GM19468 (cell line): ENCODE data around the gene YBX2.
"Not testable (repeated sequence)": the region's sequence is repeated elsewhere in the genome, so short reads cannot be mapped to it uniquely, and the experiment has no call there.

ENCODE experiments used
- ATAC-seq: cut with Tn5 transposase; IDR thresholded peaks from one replicate; pipeline ENCODE4 v1.9.1; 2021; ENCODE audit warnings: mild to moderate bottlenecking, moderate library complexity, moderate number of reproducible peaks; ENCODE audit not compliant: unreplicated experiment; ENCODE audit errors: extremely low read depth

YBX2 gene

DNA sequence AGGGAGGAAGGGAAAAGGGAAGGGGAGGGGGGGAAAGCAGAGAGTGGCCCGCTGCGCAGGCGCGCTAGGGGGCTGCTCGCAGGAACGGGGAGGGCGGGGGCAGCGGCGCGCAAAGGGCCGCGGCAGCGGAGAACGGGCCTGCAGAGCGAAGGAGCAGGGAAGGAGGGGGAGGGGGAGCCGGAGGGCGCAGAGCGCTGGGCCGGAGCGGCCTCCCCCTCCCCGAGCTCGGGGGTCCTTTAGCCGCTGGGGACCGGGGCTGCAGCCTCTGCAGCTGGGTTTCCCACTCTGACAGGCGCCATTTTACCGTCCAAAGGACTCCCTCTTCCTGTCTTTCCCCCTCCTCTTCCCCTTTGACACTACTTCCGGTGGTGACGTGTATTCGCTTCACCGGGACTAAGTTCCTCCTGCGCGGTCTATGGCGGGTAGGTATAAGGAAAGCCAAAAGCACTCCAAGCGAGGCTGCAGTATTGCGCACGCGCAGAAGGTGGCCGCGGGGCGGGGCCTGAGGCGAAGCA is 42.7 kb downstream of the YBX2 start, which contains the start of gene CTDNEP1:
TSS of gene CTDNEP1 (minus strand) at position 74 of the 515 bp plus-strand sequence. CDS start 438 bp downstream, outside the sequence.
- ATAC-seq, result peak; percentile 77

DNA sequence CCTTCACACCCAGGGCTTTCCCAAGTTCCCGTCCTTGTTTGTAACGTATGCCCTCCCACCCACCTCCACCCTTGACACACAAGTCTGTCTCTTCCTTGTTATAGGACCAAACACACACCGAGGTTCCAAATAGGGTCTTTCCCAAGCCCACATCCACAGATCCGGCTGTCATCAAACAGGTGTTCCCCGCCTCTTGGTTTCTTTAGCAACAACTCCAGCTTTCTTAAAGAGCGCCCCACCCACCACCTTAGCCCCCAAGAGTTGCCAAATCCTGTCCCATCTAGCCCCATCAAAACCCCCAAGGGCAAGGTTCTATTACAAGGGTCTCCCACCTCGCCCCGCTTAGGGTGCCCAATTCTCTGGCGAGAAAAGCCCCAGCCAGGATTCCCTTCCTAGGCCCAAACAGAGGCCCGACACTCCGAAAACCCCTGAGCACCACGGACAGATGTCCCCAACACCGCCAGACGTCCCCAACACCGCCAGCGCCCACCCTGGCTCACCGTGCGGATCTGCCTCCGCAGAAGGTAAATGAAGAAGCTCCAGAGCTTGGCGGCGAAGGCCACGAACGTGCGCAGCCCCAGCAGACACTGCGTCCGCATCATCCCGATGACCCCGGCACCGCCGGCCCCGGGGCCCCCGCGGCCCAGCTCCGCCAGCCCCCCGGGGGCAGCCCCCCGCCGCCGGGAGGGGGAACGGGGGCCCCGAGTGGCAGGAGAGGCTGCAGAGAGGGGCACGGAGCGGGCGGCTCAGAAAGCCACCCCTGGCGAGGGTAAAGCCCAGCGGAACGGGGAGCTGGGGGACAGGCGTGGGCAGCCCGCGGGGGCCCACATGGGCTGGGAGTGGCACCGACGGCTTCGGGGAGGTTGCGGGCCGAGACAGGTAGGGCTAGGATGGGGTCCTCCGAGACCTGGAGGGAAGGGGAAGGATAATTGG is 43.5 kb downstream of the YBX2 start:
- ATAC-seq, result no peak

GRCh38 chr17:7249830-7250229 is 44.6 kb downstream of the YBX2 start:
- no peak for ATAC-seq

DNA sequence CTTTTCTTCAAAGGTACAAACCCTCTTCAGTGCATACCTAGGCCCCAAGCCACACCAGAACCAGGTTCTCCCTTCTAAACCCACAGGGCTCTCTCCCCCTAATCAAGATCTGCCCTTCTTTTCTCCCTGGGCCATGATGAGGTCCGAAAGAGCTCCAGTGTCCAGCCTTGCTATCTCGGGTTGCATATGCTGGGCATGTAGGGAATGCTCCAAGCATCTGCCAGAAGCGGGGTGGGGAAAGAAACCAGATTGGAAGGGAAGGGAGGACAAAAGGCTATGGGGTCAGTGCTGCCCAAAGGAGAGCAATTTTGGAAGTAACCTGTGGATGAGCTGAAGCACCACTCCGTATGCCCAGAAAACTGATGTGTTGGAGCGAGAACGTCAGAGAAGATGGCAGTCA is 45.2 kb downstream of the YBX2 start:
- no peak for ATAC-seq

DNA sequence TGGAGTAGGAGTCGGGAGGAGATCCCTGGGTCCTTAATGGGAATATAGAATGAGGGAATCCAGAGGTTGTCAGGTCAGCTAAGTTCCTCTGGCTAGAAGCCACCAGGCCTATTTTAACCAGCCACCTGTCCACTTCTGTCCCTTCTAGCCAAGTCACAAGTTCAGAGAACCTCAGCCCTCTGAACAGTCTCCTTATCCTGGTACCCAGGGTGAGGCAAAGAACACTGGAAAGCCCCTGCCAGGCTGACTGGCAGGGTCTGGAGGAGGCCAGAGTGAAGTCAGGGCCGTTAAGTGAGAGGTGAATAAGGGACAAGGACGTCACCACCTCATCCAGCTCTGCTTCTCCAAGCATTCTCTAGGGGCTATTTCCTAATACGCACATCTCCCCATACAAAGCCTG is 45.6 kb downstream of the YBX2 start:
- ATAC-seq, result no peak

DNA sequence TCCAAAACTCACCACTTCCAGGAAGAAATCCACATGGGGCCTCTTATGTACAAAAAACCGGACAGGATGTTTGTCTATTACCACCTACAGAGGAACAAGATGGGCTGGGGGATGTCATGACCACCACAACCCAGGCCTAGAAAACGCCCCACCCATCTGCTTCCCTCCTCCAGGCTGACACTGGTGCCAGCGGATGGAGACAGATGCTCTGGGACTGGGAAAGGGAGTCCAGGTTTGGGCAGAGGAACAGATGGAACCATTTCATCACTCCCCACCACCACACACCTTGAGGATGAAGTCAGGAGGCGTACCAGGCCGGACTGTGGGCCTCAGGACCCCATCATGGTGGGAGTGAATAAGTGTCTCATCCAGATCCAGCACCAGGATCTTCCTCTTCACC is 47.7 kb downstream of the YBX2 start:
- ATAC-seq, result no peak

GRCh38 chr17:7243838-7244237 is 50.6 kb downstream of the YBX2 start:
- not testable (repeated sequence) for ATAC-seq

DNA sequence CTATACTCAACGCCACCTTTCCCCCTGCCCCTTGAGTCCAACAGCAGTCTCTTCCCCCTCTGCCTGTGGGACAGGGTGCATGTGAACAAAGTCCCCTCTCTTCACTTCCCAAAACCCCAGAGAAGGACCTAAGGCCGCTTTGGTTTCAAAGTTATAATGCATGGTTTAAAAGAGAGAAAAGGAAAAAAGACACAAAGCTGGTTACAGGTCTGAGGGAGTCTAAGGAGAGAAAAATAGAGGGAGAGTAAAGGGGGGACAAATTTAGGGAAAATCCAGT is 51.0 kb downstream of the YBX2 start:
- no peak for ATAC-seq

DNA sequence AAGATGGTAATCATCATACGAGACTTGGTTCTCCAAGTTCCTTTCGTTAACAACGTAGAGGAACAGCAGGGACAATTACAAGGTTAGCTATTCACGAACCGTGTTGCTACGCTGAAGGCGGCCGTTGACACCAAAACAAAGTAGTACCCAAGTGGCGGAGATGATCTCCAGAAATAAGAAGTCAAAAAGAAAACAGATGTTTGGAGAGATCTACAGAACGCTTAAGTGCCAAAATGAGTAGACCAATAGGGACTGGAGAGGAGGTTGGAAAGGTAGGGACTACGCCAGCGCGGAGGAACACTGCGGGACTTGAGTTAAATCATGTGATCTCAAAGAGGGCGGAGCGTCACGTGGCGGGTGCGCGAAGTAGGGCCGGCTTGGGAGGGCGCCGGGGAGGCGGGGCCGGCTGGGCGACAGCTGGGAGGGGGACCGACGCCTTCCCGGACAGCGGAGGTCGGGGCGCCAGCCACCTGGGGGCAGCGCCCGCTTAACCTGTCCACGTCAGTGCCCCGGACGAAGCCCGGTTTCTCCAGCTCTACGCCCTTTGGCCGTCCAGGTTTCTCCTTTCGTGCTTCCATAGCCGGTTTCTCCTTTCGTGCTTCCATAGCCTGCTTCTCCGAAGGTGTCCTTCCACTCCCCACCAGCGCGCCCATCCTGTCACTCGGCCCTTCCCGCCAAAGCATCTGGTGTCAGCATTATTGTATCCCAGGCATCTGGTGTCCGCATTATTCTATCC is 51.6 kb downstream of the YBX2 start:
- peak; percentile 17 for ATAC-seq

GRCh38 chr17:7241783-7242716 is 52.4 kb downstream of the YBX2 start, which contains the start of gene GABARAP:
Gene GABARAP (minus strand): TSS chr17:7242449. CDS start chr17:7242330, 119 bp downstream.
- no peak for ATAC-seq

DNA sequence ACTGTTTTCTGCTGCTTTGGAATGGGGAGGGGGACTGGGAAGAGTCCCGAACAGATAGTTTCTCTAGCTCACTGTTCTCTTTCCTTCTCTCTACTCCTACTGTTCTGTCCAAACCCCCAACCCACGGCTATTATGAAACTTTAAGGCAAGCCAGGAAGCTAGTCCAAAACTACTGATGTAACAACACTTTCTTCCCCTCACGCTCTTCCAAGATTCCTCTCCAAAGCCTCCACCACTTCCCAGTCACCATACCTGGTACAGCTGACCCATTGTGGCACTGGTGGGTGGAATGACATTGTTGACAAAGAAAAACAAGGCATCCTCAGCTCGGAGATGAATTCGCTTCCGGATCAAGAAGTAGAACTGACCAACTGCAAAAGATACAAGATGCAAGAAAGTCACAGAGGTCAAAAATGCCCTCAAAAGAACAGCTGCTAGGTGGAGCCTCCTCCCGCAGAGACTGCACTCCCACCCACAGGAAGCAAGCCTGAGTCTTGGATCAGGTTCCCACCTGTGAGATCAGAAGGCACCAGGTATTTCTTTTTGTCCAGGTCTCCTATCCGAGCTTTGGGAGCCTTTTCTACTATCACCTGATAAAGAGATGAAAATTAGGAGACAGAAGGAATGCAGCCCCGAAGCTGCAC is 53.2 kb downstream of the YBX2 start:
- no peak for ATAC-seq

GRCh38 chr17:7240375-7240774 is 54.1 kb downstream of the YBX2 start:
- ATAC-seq, result no peak

DNA sequence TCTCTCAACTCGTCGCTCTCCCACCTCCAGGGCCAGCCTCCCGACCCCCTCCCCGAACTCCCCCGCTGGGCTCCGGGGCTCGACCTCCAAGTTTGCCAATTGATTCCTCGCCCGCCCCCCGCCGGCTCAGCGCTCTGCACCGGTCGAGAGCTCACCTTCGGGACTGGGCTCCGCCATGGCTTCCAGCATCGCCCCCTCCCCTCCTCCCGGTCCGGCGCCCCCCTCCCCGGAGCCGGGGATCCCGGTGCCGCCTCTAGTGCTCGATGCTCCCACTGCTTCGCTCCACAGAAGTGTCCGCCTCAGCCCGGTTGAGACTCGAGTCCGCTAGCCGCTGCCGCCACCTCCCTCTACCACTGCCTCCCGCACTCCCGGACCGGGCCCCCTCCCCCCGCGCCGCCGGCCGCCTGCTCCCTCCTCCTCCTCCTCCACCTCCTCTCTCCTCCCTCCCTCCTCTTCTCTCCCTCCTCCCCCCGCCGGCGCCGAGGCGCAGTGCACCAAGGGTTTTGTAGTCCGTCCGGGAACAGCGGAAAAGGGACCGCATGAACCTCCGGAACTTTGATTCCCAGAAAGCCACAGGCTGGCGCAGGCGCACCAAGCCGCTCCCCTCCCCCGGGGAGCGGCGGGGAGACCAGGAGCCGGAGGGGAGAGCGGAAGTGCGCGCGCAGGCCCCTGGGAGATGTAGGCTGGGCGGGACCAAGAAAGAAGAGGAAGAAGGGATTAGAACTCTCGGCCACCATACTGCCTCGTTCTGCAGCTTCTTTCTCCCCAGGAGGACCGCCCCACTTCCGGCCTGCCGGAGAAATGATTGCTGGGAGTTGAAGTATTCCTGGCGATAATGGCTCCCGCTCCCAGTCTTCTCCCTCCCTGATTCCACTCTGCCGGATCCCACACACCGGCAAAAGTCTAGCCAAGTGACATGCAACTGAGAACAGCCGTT is 55.1 kb downstream of the YBX2 start, which contains the start of gene PHF23:
TSS of gene PHF23 (minus strand) at position 367 of the 937 bp plus-strand sequence. CDS start at position 189, 178 bp downstream.
- ATAC-seq, result peak; percentile 54

DNA sequence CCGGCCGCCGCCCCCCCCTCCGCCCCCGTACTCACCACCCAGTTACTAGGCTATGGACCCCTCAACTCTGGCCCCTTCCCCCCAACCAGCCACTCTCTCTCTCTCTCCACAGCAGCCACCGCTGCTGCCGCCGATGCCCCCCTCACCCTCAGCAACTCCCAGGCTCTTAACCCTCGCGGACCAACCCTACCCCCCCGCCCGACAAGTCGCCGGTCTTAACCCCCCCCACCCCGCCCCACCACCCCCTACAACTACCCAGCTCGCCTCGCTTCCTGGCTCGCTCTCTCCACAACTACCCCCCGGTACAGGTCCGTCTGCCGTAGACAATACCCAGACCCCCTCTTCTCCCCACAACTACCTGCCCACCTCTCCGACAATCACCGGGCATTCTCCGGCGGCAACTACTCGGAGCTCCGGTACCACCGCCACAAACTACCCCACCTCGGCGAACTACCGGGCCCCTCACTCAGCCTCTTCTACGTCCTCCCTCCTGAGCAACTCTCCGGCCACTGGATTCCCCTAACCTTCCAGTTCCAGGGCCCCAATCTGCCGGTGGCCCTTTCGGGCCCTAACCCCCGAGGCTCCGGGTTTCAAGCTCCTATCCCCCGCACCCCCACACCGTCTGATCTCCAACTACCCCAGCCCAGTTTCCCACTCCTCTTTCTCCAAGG is 55.9 kb downstream of the YBX2 start:
- no peak for ATAC-seq
